Measurements from ENCODE around the gene PEA15.

Gene PEA15

GRCh38 chr1:160244209-160244608 lies 39.0 kb downstream of the PEA15 start:
- no peak for DNase-seq

- DNase-seq, result no peak
Observed at GRCh38 chr1:160245434-160245833, 40.2 kb downstream of the PEA15 start.

- DNase-seq, result no peak
Observed at GRCh38 chr1:160247053-160247452, 41.9 kb downstream of the PEA15 start.

DNA sequence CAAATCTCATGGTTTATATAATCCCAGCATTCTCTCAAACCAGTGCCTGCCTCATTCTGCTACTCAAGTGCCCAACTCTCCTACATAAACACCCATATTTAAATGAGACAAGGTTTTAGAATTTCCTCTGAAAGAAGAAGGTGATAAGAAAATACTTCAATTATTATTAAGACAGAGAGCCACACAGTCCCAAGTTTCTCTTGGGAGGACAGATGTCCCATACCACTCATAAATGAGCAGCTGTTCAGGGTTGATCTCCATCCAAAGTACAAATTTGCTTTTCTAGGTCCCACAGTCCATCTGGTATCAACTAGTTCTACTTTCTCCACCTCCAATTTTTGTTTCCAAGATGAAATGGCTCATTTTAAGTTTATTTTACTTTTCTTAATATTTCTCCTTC lies 45.8 kb downstream of the PEA15 start:
- DNase-seq, result no peak

DNA sequence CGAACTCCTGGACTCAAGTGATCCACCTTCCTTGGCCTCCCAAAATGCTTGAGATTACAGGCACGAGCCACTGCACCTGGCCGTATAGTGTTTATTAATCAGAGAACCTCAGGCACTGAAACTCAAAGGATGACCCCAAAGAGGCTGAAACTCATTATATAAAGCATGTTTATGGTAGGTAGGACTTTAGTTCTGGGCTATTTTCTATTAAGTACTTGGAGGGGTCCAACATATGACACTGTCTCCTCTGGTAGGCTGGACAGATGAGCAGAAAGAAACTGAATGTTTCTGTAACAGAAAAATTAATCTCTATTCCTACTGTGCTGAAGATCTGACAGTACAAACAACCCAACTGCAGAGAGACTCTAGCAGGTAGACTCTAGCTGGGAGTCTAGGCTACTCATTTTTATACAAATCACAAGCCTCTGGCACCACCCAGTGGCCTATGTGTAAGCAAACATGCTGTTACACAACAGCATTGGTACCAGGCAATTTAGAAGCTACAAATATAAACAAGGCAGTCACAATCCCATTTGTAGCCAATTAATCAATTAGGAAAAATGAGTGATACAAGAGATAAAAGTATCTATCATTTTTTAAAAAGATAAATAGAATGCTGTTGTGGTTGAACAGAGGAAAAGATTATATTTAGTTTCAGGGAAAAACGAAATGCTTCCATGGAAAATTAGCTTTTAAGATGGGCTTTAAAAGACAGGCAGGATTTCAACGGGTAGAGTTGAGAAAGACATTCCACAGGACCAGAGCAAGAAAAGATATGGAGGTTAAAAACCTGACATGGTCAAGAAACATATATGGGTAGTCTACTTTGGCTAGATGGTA lies 46.7 kb downstream of the PEA15 start:
- DNase-seq, result peak; percentile 77

DNA sequence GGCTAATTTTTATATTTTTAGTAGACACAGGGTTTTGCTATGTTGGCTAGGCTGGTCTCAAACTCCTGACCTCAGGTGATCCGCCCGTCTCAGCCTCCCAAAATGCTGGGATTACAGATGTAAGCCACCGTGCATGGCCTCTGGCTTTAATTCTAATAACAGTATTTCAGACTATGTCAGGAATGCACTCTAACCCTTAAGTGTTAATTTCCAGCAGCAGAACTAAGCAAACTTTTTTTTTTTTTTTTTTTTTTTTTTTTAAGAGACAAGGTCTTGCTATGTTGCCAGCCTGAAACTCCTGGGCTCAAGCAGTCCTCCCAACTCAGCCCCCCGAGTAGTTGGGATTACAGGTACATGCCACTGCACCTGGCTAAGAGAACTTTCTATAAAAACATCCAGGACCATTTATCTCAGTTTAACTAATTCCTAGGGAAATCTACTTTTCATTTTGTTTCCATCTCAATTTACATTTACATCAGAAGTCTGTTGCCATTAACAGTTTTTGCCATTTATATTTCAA lies 50.7 kb downstream of the PEA15 start:
- no peak for DNase-seq

DNA sequence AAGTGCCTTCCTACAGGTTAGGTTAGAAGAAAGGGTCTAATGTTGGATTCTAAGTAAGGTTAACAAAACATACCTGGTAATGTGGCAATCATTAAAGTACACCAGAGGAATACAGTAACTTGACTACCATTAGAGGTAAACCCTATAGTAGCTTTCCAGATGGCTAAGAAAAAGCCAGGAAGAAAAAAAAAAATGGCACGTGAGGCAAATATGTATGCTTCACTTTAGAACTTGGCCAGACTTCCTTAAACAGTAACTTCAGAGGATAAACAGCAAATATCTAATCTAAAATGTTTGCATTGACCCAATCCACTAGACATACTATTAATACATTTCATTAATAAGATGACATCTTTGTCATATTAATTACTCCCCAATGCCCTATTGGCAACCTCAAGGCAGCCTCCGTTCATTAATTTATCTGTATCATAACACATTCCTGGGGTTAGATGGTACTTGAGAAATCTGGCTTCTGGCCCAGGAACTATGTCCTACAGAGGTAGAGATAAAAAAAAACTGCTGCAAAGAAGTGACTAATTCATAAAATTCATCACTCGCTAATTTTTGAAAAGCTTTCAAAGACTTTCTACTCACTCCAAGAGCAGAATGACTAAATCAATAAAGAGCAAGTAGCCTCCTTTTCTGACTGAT lies 51.3 kb downstream of the PEA15 start:
- DNase-seq, result no peak

DNA sequence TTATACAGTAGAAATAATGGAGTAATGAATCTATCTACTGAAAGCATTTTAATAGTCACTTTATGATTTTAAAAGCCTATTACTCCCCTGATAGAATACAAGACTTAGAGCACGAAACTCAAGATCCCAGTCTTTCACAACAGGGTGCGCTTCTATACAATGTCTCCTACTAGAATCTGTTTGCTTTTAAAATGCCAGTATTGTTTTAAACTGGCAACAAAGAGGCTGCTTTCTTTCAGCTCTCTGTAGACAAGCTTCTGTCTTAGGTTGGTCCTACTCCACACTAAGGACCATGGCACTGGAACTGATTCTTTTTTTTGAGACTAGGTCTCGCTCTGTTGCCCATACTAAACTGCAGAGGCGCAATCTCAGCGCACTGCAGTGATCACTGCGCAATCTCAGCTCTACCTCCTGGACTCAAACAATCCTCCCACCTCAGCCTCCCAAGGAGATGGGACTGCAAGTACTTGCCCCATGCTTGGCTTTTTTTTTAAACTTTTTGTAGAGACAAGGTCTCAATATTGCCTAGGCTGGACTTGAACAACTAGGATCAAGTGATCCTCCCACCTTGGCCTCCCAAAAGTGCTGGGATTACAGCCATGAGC lies 52.3 kb downstream of the PEA15 start:
- no peak for DNase-seq

DNA sequence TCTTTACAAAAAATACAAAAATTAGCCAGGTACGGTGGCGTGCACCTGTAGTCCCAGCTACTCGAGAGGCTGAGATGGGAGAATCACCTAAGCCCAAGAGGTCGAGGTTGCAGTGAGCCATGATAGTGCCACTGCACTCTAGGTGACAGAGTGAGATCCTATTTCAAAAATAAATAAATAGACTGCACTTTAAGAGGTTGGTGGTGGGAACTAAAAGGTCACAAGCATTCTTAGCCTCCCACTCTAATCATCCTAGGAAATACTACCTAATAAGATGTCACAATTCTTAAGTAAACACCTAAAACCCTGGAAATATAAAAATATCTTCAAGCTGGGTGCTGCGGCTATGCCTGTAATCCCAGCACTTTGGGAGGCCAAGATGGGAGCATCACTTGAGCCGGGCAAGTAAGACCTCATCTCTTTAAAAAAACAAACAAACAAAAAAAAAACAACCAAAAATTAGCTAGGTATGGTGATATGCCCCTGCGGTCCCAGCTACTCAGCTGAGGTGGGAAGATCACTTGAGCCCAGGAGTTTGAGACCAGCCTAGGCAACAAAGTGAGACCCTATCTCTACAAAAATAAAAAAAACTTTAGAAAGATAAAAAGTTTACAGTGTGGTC lies 53.1 kb downstream of the PEA15 start:
- no peak for DNase-seq

- DNase-seq, result peak; percentile 14
Observed at GRCh38 chr1:160260406-160261382, 55.5 kb downstream of the PEA15 start.

DNA sequence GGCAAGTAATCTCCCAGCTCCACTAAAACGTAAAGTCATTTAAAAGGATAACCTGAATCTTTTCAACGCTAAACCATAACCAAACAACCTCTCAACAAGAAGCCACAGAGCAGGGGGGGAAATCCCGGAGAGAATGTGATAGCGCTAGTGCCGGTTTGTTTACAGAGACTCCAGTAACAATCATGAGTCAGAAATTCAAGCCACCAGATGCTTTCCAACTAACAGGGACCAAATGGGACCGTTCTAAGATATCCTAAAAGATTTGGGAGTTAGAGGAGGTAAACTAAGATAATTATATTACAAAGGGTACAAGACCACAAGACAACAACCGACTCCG lies 56.3 kb downstream of the PEA15 start:
- peak; percentile 87 for DNase-seq

- peak; percentile 99 for DNase-seq
Observed at GRCh38 chr1:160261893-160262794, 57.0 kb downstream of the PEA15 start, which contains the start of gene DCAF8. TSS of gene DCAF8 (minus strand) at chr1:160262549. CDS start at chr1:160244008, 18,541 bp downstream.

DNA sequence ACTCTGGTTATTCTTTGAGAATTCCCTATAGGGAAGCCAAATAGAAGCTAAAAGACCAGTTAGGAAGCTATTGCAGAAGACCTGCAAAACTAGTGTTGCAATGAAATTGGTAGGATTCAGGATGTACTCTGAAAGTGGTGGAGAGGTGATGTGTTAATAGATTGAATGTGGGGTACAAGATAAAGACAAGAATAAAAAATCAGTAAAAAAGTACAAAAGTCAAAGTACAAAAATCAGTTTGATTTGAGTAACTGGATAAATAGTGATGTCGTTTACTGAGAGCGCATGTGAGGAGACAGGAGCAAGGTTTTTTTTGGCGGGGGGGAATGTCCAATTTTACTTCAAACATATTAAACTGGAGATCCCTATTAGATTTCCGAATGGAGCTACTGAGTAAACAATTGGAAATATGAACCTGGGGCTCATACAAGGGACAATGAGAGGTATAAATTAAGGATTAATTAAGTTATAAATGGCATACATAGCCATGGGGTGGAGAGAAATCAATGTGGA lies 59.7 kb downstream of the PEA15 start:
- DNase-seq, result no peak
